PC-3 (cell line): ENCODE results near the gene PTDSS2.

Source experiments
- EZH2phosphoT487 ChIP-seq: fragments of 300-600 bp; sonication (generic); IDR thresholded peaks from 2 replicates; pipeline ENCODE4 v1.6.1; 2018; ENCODE audit warnings: mild to moderate bottlenecking, antibody characterized with exemption, low read length, borderline replicate concordance
- TF ChIP-seq, protein P1 (sequence below): fragments of 300-600 bp; sonication (generic); conservative IDR thresholded peaks from 2 replicates; pipeline ENCODE4 v1.5.1; 2017; ENCODE audit warnings: antibody characterized with exemption, low read depth, mild to moderate bottlenecking, low read length

DNA sequence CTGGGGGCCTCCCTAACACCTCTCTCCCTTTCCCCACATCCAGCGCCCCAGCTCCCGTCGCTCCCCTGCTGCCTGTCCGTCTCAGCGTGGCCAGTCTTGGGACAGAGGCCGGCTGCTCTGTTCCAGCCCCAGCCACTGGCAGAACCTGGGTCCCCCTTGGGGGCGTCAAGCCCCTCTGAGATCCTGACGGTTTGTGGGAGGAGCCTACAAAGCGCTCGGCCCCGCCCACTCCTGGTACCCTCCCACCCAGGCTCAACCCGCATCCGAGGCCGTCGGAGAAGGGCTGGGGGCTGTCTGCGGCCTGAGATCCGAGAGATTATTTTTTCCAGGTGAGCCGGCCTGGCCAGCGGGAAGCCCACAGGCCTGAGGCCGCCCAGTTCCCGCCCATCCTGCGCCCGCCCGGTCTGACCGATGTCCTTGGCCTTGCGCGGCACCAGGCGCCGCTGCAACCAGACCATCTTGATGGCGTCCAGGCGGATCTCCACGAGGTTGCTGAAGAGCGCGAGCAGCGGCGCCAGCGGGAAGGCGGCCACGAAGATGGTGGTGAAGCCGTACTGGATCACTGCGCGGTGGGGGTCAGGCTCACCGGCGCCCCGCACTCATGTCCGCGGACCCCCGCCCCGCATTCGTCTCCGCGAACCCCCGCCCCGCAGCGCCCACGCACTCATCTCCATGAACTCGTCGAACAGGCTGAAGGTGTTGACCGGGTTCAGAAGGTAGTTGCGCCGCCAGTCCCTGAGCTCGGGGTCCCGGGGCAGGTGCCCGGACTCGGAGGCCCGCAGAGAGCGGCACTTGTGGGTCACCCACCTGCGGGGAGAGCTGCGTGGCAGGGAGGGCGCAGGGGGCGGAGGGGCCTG, 29.8 kb upstream of the PTDSS2 start:
- TF ChIP-seq, protein P1, sequence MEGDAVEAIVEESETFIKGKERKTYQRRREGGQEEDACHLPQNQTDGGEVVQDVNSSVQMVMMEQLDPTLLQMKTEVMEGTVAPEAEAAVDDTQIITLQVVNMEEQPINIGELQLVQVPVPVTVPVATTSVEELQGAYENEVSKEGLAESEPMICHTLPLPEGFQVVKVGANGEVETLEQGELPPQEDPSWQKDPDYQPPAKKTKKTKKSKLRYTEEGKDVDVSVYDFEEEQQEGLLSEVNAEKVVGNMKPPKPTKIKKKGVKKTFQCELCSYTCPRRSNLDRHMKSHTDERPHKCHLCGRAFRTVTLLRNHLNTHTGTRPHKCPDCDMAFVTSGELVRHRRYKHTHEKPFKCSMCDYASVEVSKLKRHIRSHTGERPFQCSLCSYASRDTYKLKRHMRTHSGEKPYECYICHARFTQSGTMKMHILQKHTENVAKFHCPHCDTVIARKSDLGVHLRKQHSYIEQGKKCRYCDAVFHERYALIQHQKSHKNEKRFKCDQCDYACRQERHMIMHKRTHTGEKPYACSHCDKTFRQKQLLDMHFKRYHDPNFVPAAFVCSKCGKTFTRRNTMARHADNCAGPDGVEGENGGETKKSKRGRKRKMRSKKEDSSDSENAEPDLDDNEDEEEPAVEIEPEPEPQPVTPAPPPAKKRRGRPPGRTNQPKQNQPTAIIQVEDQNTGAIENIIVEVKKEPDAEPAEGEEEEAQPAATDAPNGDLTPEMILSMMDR = no peak
- no peak for TF ChIP-seq EZH2phosphoT487
